Activated B cell treated with CpG ODN at 0.5 μM for 24 hours (primary cell): ENCODE measurements around the gene NLGN2. TPM values are rescaled to one million over a fixed set of nuclear protein-coding genes. Genes with fewer than 3 reads are reported as not detected.

Source experiments
- ATAC-seq: fragments of 200-7000 bp; cut with Tn5 transposase; one replicate; pipeline ENCODE4 v1.10.0; 2021; ENCODE audit warnings: low read depth, mild to moderate bottlenecking, moderate library complexity
- CTCF ChIA-PET: fragments of 350-600 bp; sonication (Branson Sonifier 250); formaldehyde crosslinking; loops from one replicate; lab custom pipeline; 2021; ENCODE audit warnings: antibody characterized with exemption; lab: Charles Lee
- POLR2A ChIA-PET: fragments of 350-600 bp; sonication (Branson Sonifier 250); formaldehyde crosslinking; loops from one replicate; lab custom pipeline; 2021; ENCODE audit warnings: antibody characterized with exemption; lab: Charles Lee
- DNase-seq: peaks from one replicate; pipeline ENCODE4 v3.0.0; 2022
- H3K27ac Mint-ChIP-seq: one replicate; pipeline ENCODE4 v1.8.0; 2020; ENCODE audit warnings: mixed read lengths
- H3K27me3 Mint-ChIP-seq: one replicate; pipeline ENCODE4 v1.8.0; 2021; ENCODE audit warnings: mixed read lengths
- H3K36me3 Mint-ChIP-seq: one replicate; pipeline ENCODE4 v1.8.0; 2021; ENCODE audit warnings: low read depth, mixed read lengths
- H3K4me1 Mint-ChIP-seq: one replicate; pipeline ENCODE4 v1.8.0; 2021; ENCODE audit warnings: mixed read lengths
- H3K4me3 Mint-ChIP-seq: one replicate; pipeline ENCODE4 v1.8.0; 2020; ENCODE audit warnings: mild to moderate bottlenecking, mixed read lengths
- H3K9me3 Mint-ChIP-seq: one replicate; pipeline ENCODE4 v1.8.0; 2020; ENCODE audit warnings: mixed read lengths
- CTCF ChIP-seq: fragments of 200-600 bp; IDR thresholded peaks from one replicate; pipeline ENCODE4 v1.8.0; 2022; ENCODE audit warnings: antibody characterized with exemption, mild to moderate bottlenecking
- intact Hi-C: fragments of 100-400 bp; cut with micrococcal nuclease; formaldehyde crosslinking; loops from one replicate; pipeline ENCODE4 v1.15.1; 2024
- total RNA-seq: library from RNA; stranded (reverse); gene quantifications from 2 replicates; pipeline ENCODE4 v1.2.3, GENCODE V29; 2022

Gene NLGN2
- total RNA-seq, 1 donor from 2014 or later, result 1.1 TPM

GRCh38 chr17:7407082-7407481, 563 bp upstream of the NLGN2 start:
- H3K27me3 Mint-ChIP-seq, result peaks cover 18% of the 10 kb centered on the region
- no peak for TF ChIP-seq CTCF
- H3K4me3 Mint-ChIP-seq, result no peak overlapping the region
- ChIA-PET POLR2A (interaction anchor here (0.6 to 1.5 kb wide), 3 partner anchors 12 to 52 kb away, joined by 3 to 5 read pairs (median 5); partner anchors contain the start of genes PLSCR3 and TMEM95), CTCF (no interaction called here)
- peaks cover 16% of the 10 kb centered on the region for H3K4me1 Mint-ChIP-seq
- no peak for ATAC-seq
- DNase-seq, result no peak
- intact Hi-C loops, result no loop called here
- peak overlapping the region; percentile 46 for H3K27ac Mint-ChIP-seq
- H3K9me3 Mint-ChIP-seq, result no peaks in the 10 kb centered on the region
- H3K36me3 Mint-ChIP-seq, result peaks cover 5% of the 10 kb centered on the region

- Mint-ChIP-seq H3K36me3 (peaks cover 5% of the 10 kb centered on the region), H3K9me3 (no peaks in the 10 kb centered on the region), H3K4me1 (peaks cover 10% of the 10 kb centered on the region), H3K4me3 (no peak overlapping the region), H3K27me3 (peaks cover 18% of the 10 kb centered on the region), H3K27ac (no peak overlapping the region)
- DNase-seq, result no peak
- ChIA-PET CTCF (no interaction called here), POLR2A (interaction anchor here (1.4 kb wide), 1 partner anchor 27 kb away, joined by 4 read pairs; the partner anchor contains the start of gene TMEM102)
- no peak for TF ChIP-seq CTCF
- ATAC-seq, result no peak
- intact Hi-C loops, result no loop called here
These were observed 645 bp downstream of the NLGN2 start for GRCh38 chr17:7408252-7408727.

- Mint-ChIP-seq H3K9me3 (no peaks in the 10 kb centered on the region), H3K4me1 (peaks cover 8% of the 10 kb centered on the region), H3K27me3 (peaks cover 18% of the 10 kb centered on the region), H3K36me3 (peaks cover 4% of the 10 kb centered on the region), H3K27ac (no peak overlapping the region), H3K4me3 (no peak overlapping the region)
- intact Hi-C loops, result no loop called here
- no peak for TF ChIP-seq CTCF
- ChIA-PET POLR2A (interaction anchor here (1.4 kb wide), 1 partner anchor 26 kb away, joined by 4 read pairs; the partner anchor contains the start of gene TMEM102), CTCF (no interaction called here)
- no peak for DNase-seq
- no peak for ATAC-seq
These were observed 1.2 kb downstream of the NLGN2 start for GRCh38 chr17:7408863-7409262.

- ATAC-seq (no peak), DNase-seq (no peak)
- Mint-ChIP-seq H3K9me3 (no peaks in the 10 kb centered on the region), H3K4me1 (peaks cover 8% of the 10 kb centered on the region), H3K36me3 (no peaks in the 10 kb centered on the region), H3K4me3 (no peak overlapping the region), H3K27me3 (peaks cover 18% of the 10 kb centered on the region), H3K27ac (no peak overlapping the region)
- intact Hi-C loops, result no loop called here
- TF ChIP-seq CTCF, result no peak
- CTCF ChIA-PET, result no interaction called here
- POLR2A ChIA-PET, result interaction anchor here (1.4 kb wide), 1 partner anchor 25 kb away, joined by 4 read pairs; the partner anchor contains the start of gene TMEM102
These were observed 2.1 kb downstream of the NLGN2 start for GRCh38 chr17:7409716-7410115.

- Mint-ChIP-seq H3K36me3 (no peaks in the 10 kb centered on the region), H3K4me1 (peaks cover 4% of the 10 kb centered on the region), H3K27me3 (peaks cover 15% of the 10 kb centered on the region), H3K27ac (no peak overlapping the region), H3K4me3 (no peak overlapping the region), H3K9me3 (no peaks in the 10 kb centered on the region)
- DNase-seq (no peak), ATAC-seq (no peak)
- ChIA-PET POLR2A (no interaction called here), CTCF (no interaction called here)
- intact Hi-C loops, result no loop called here
- no peak for TF ChIP-seq CTCF
These were observed 3.2 kb downstream of the NLGN2 start for GRCh38 chr17:7410634-7411426.
